ENCODE results near the gene ABTB2.
"Not testable (repeated sequence)": the region's sequence is repeated elsewhere in the genome, so short reads cannot be mapped to it uniquely, and the experiment has no call there.

ABTB2 gene

GRCh38 chr11:34222030-34222429, 135.8 kb downstream of the ABTB2 start:
- DNase-seq (ENCODE audit: extremely low read depth, low read depth) = no peak
- TF ChIP-seq, protein P1, sequence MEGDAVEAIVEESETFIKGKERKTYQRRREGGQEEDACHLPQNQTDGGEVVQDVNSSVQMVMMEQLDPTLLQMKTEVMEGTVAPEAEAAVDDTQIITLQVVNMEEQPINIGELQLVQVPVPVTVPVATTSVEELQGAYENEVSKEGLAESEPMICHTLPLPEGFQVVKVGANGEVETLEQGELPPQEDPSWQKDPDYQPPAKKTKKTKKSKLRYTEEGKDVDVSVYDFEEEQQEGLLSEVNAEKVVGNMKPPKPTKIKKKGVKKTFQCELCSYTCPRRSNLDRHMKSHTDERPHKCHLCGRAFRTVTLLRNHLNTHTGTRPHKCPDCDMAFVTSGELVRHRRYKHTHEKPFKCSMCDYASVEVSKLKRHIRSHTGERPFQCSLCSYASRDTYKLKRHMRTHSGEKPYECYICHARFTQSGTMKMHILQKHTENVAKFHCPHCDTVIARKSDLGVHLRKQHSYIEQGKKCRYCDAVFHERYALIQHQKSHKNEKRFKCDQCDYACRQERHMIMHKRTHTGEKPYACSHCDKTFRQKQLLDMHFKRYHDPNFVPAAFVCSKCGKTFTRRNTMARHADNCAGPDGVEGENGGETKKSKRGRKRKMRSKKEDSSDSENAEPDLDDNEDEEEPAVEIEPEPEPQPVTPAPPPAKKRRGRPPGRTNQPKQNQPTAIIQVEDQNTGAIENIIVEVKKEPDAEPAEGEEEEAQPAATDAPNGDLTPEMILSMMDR (IDR thresholded peaks at IDR 0.05; ENCODE audit: low read depth, low read length) = no peak

DNA sequence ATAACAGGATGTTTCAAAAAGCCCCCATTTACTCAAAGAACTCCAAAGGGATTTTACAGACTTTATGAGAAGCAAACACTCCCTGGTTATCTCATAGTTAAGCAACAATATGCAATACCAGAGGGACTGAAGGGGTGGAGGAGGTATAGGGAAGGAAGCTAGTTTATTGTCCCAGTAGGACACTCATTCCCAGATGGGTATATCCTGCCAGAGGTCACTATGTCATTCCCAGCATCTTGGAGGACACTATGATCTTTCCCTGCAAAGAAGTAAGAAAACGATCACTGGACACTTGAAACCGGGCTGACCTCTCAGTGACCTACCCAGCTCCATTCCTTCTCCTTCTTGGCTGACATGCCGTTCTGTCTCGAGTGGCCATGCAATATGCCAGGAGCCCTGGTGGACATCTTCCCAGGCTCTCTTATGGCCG, 137.9 kb downstream of the ABTB2 start:
- TF ChIP-seq, protein P1 (IDR thresholded peaks at IDR 0.05; ENCODE audit: low read depth, low read length) = no peak

DNA sequence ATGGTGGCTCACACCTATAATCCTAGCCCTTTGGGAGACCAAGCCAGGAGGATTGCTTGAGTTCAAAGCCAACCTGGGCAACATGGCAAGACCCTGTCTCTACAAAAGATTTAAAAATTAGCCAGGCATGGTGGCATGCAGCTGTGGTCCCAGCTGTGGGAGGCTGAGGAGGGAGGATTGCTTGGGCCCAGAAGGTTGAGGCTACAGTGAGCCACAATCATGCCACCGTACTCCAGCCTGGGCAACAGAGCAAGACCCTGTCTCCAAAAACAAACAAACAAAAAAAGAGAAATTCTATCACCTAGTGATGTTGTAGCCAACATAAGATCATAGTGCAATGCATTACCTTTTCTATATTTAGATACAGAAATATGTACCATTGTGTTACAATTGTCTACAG, 138.5 kb downstream of the ABTB2 start:
- DNase-seq (ENCODE audit: extremely low read depth, low read depth) = no peak
- TF ChIP-seq, protein P1 (IDR thresholded peaks at IDR 0.05; ENCODE audit: low read depth, low read length) = no peak

More for the DNA sequence above, 137.9 kb downstream of the ABTB2 start:
- no peak for DNase-seq (ENCODE audit: extremely low read depth, low read depth)

- DNase-seq (ENCODE audit: extremely low read depth, low read depth) = not testable (repeated sequence)
Measured at GRCh38 chr11:34218756-34219155, 139.1 kb downstream of the ABTB2 start.

- DNase-seq (ENCODE audit: extremely low read depth, low read depth) = no peak
- TF ChIP-seq, protein P1 (IDR thresholded peaks at IDR 0.05; ENCODE audit: low read depth, low read length) = no peak
Measured at GRCh38 chr11:34218067-34218466, 139.7 kb downstream of the ABTB2 start.

DNA sequence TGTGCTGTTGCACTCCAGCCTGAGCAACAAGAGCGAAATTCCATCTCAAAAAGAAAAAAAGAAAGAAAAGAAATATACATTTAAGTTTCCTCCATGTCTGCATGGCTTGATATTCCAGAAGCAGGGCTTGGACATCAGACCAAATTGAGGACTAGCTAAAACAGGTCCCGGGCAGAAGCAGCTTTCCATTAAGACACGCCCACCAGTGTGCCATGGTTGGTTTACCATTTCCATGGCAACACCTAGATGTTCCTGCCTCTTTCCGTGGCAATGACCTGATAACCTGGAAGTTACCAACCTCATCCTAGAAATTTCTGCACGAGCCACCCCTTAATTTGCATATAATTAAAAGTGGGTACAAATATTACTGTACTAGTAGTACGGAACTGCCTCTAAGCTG, 141.1 kb downstream of the ABTB2 start:
- DNase-seq (ENCODE audit: extremely low read depth, low read depth) = no peak
- TF ChIP-seq, protein P1 (IDR thresholded peaks at IDR 0.05; ENCODE audit: low read depth, low read length) = no peak

DNA sequence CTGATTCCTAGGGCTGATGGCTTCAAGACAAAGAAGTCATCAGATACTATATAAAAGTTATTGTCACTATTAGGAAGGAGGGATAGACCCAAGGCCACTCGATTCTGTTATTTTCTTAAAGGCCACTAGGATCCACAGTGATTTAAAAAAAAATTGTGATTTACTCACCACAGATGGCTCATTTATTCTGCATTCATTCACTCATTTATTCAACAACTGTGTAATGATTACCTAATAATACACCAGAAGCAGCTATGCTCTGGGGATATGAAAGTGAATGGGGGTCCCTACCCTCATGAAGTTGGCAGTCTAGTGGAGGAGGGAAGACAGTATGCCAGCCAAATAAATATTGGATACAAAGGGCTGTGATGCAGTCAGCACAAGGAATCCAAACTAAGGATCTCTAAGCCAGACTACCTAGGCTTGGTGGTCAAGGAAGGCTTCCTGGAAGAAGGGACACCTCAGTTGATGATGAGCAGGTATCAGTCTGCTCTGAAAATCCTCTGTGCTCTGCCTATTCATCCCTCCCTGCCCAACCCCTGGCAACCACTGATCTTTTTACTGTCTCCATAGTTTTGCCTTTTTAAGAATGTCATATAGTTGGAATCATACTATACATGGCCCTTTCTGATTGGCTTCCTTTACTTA, 141.9 kb downstream of the ABTB2 start:
- DNase-seq (ENCODE audit: extremely low read depth, low read depth) = no peak
- TF ChIP-seq, protein P1 (IDR thresholded peaks at IDR 0.05; ENCODE audit: low read depth, low read length) = no peak

Measured in AG09319 (cell line).